Lung microvascular endothelial cell (primary cell): ENCODE measurements around the gene SLC19A2. TPM values are rescaled to one million over a fixed set of nuclear protein-coding genes. Genes with fewer than 3 reads are reported as not detected.

Experiments
- total RNA-seq: library from RNA; depleted of rRNA; stranded (reverse); fragments of >200 nt; gene quantifications from 2 replicates; pipeline ENCODE4 v1.2.1, GENCODE V29; 2014

The SLC19A2 gene
- total RNA-seq, 1 donor from 2014 or later = 2.8 TPM

Other genes with a start within 250 kb of the SLC19A2 start
- gene NME7, start 118.1 kb downstream of the SLC19A2 start, total RNA-seq = 9.5 and 12.6 TPM in 2 replicates
- gene BLZF1, start 117.7 kb downstream of the SLC19A2 start, total RNA-seq = 9.6 and 14.1 TPM in 2 replicates
- not detected in 2 replicates for gene CCDC181, start 58.5 kb downstream of the SLC19A2 start, total RNA-seq
- not detected in 2 replicates for gene F5, start 100.5 kb upstream of the SLC19A2 start, total RNA-seq
- gene SELP, start 144.2 kb upstream of the SLC19A2 start, total RNA-seq = 1.2 and 3.3 TPM in 2 replicates
- under 0.01 and 0.22 TPM in 2 replicates for gene SELL, start 225.7 kb upstream of the SLC19A2 start, total RNA-seq
- gene SELE, start 248.1 kb upstream of the SLC19A2 start, total RNA-seq = 2.6 and 5.0 TPM in 2 replicates